ENCODE results near the gene LDB3. TPM values are rescaled to one million over a fixed set of nuclear protein-coding genes. Genes with fewer than 3 reads are reported as not detected.
A peak's percentile ranks its signal among the peaks of the same experiment; 100 is the strongest.

LDB3 gene
- total and polyA plus RNA-seq, 2 of the 8 experiments (the other 6 are each of a cell fraction or from before 2014, with no cell fraction given): 0.20 to 0.43 TPM

GRCh38 chr10:86690657-86691084, 22.4 kb downstream of the LDB3 start:
- Histone ChIP-seq H3K9ac (replicated peaks in 1 of 4; ENCODE audit: extremely low read depth in 1 of 4, low read depth in 3 of 4, low read length in 3 of 4) (no peak overlapping the region), H4K91ac (replicated peaks; ENCODE audit: insufficient read length, low read length) (no peak overlapping the region), H3K23me2 (ENCODE audit: low read depth, low read length) (no peaks in the 10 kb centered on the region; the same call in 1 of the 2 replicates), H3K4me3 (ENCODE audit: extremely low read depth in 1 of 4, insufficient read depth in 2 of 4, low read depth in 3 of 4, low read length in 4 of 4) (no peak overlapping the region), H3K79me1 (ENCODE audit: low read depth, low read length) (no peaks in the 10 kb centered on the region), H2BK120ac (replicated peaks; ENCODE audit: low read depth, low read length) (no peak overlapping the region), H2AK5ac (ENCODE audit: low read depth, low read length) (no peak overlapping the region), H3K14ac (ENCODE audit: insufficient read length) (no peak overlapping the region), H3K23ac (ENCODE audit: insufficient read length) (no peak overlapping the region), H3K27ac (ENCODE audit: low read depth, low read length) (no peak overlapping the region), H3K4ac (replicated peaks; ENCODE audit: insufficient read length, low read depth, low read length) (no peak overlapping the region), H3K9me3 (ENCODE audit: insufficient read depth in 2 of 2, low read depth in 1 of 2, low read length in 1 of 2) (no peaks in the 10 kb centered on the region), H2BK12ac (ENCODE audit: low read depth, low read length) (no peak overlapping the region; the same call in 1 of the 2 replicates), H4K5ac (ENCODE audit: insufficient read length, low read depth, low read length) (no peak overlapping the region), H3K56ac (replicated peaks; ENCODE audit: insufficient read length, low read depth, low read length) (no peak overlapping the region), H3K36me3 (ENCODE audit: control insufficient read depth in 2 of 4, insufficient read depth in 4 of 4, low read length in 3 of 4) (no peaks in the 10 kb centered on the region), H2BK15ac (ENCODE audit: low read length) (no peak overlapping the region), H4K8ac (ENCODE audit: extremely low read depth, insufficient read depth, low read length) (no peak overlapping the region), H3K18ac (ENCODE audit: extremely low read depth, low read length) (no peak overlapping the region), H3K79me2 (ENCODE audit: control insufficient read depth in 1 of 2, insufficient read depth in 2 of 2, low read length in 2 of 2) (no peaks in the 10 kb centered on the region), H4K20me1 (replicated peaks in 1 of 2; ENCODE audit: control insufficient read depth in 1 of 2, insufficient read depth in 2 of 2, low read length in 2 of 2) (no peaks in the 10 kb centered on the region), H2AFZ (ENCODE audit: low read length) (no peak overlapping the region), H2BK5ac (ENCODE audit: low read depth, low read length) (peak overlapping the region; percentile 19; the same call in 1 of the 2 replicates), H2BK20ac (ENCODE audit: low read length) (no peak overlapping the region), H3K27me3 (replicated peaks in 1 of 4; ENCODE audit: control insufficient read depth in 3 of 4, extremely low read depth in 1 of 4, insufficient read depth in 3 of 4, low read length in 3 of 4) (0 out of 7 replicates have a peak, but pooled peaks cover 0 to 1% (median 0%) of the 10 kb centered on the region in 4 experiments), H3K4me2 (ENCODE audit: insufficient read depth in 1 of 2, low read depth in 2 of 2, low read length in 2 of 2) (no peak overlapping the region), H3K4me1 (replicated peaks in 1 of 4; ENCODE audit: control insufficient read depth in 3 of 4, insufficient read depth in 4 of 4, low read length in 3 of 4) (peaks cover 3 to 20% (median 5%) of the 10 kb centered on the region in 4 experiments)
- WGBS, 2 experiments (ENCODE audit: extremely low coverage in 1 of 2, insufficient coverage in 1 of 2, insufficient read length in 1 of 2, insufficient replicate concordance in 2 of 2, low coverage in 1 of 2, low lambda C conversion rate in 2 of 2, missing lambda C conversion rate in 1 of 2): 86% methylated on average over 3 of the region's 3 CpGs; no CpG with 5 or more reads in 1 of the 2 experiments
- DNase-seq (ENCODE audit: low read depth in 1 of 2, low spot score in 2 of 2) (no peak), FAIRE-seq (no peak)
- ChIA-PET POLR2A (ENCODE audit: partially characterized antibody) (interaction anchor here (1.3 kb wide), 2 partner anchors 127 to 181 kb away, joined by 3 read pairs; no protein-coding TSS in a partner anchor), CTCF (ENCODE audit: partially characterized antibody) (interaction anchor here (0.7 to 4.5 kb wide), 13 partner anchors 9 to 266 kb away, joined by 3 to 59 read pairs (median 7); no protein-coding TSS in a partner anchor)
- TF ChIP-seq E2F6 (IDR thresholded peaks at IDR 0.05) (no peak), CBX8 (IDR thresholded peaks at IDR 0.05; ENCODE audit: borderline replicate concordance, low read depth, low read length) (no peak), SIX5 (IDR thresholded peaks at IDR 0.05; ENCODE audit: low read depth, low read length) (no peak), CTBP2 (IDR thresholded peaks at IDR 0.05; ENCODE audit: borderline replicate concordance, insufficient read depth, insufficient read length, low read length) (no peak), SP1 (IDR thresholded peaks at IDR 0.05; ENCODE audit: low read depth, low read length) (no peak), RNF2 (IDR thresholded peaks at IDR 0.05; ENCODE audit: borderline replicate concordance, low read depth, low read length, missing control alignments, poor library complexity, severe bottlenecking) (no peak), JUND (IDR thresholded peaks at IDR 0.05; ENCODE audit: low read length) (no peak), YY1 (IDR thresholded peaks at IDR 0.05; ENCODE audit: low read depth, low read length) (no peak), RXRA (IDR thresholded peaks at IDR 0.05; ENCODE audit: insufficient read depth, low read depth, low read length) (no peak), CTCF (IDR thresholded peaks at IDR 0.05; ENCODE audit: control extremely low read depth in 1 of 3, insufficient read depth in 1 of 3, low read depth in 1 of 3, low read length in 3 of 3) (no peak)

Measured in H1 (cell line).